Measurements from ENCODE around the gene DPP7.

The DPP7 gene

DNA sequence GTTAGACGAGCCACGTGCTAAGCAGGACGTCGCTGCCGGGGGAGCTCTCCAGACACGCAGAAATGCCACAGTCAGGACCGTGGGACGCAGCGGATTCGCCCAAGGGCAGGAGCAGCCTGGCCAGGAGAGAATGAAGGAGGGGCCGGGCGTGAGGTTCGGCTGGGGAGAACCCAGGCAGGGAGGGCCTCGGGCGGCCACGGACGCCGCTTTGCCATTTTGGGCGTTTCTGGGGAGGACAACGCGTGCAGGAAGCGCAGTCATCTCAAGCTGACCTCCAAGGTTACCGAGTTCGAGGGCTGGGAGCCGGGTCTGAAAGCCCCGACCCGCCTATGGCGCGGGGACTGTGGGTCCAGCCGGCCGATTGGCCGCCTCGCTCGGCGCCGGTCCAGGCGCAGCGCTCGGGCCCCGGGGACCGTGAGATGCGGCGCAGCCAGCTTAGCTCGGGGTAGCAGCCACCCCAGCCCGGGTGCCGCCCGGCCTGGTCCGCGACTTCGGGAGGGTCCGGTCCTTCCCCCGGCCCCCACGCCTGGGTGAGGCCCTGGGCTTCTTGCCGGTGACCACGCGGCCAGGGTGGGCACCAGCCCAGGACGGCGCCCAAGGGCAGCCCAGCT is 28.5 kb downstream of the DPP7 start:
- Histone ChIP-seq H3K9me3 (ENCODE audit: insufficient read depth, low read length) (no peaks in the 10 kb centered on the region), H4K20me1 (ENCODE audit: insufficient read depth, low read length) (peaks cover 11% of the 10 kb centered on the region; the same call in 1 of the 2 replicates), H3K27me3 (ENCODE audit: low read depth, low read length) (no peaks in the 10 kb centered on the region), H2AFZ (ENCODE audit: low read depth, low read length) (no peak overlapping the region), H3K36me3 (replicated peaks; ENCODE audit: low read depth, low read length) (peaks cover 26% of the 10 kb centered on the region), H3K4me2 (ENCODE audit: low read length) (peak overlapping the region; percentile 90), H3K9ac (ENCODE audit: low read length) (peak overlapping the region; percentile 90), H3K27ac (ENCODE audit: low read length) (peak overlapping the region; percentile 73), H3K4me3 (ENCODE audit: low read length) (peak overlapping the region; percentile 80), H3K79me2 (ENCODE audit: low read length) (peaks cover 14% of the 10 kb centered on the region), H3K4me1 (ENCODE audit: low read length) (peaks cover 45% of the 10 kb centered on the region)
- TF ChIP-seq, protein P1, sequence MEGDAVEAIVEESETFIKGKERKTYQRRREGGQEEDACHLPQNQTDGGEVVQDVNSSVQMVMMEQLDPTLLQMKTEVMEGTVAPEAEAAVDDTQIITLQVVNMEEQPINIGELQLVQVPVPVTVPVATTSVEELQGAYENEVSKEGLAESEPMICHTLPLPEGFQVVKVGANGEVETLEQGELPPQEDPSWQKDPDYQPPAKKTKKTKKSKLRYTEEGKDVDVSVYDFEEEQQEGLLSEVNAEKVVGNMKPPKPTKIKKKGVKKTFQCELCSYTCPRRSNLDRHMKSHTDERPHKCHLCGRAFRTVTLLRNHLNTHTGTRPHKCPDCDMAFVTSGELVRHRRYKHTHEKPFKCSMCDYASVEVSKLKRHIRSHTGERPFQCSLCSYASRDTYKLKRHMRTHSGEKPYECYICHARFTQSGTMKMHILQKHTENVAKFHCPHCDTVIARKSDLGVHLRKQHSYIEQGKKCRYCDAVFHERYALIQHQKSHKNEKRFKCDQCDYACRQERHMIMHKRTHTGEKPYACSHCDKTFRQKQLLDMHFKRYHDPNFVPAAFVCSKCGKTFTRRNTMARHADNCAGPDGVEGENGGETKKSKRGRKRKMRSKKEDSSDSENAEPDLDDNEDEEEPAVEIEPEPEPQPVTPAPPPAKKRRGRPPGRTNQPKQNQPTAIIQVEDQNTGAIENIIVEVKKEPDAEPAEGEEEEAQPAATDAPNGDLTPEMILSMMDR (IDR thresholded peaks at IDR 0.05; ENCODE audit: low read depth, low read length), result no peak
- TF ChIP-seq EZH2phosphoT487 (IDR thresholded peaks at IDR 0.05; ENCODE audit: low read depth), result no peak

GRCh38 chr9:137084526-137084925 is 30.0 kb downstream of the DPP7 start:
- Histone ChIP-seq H3K27ac (ENCODE audit: low read length) (peak overlapping the region; percentile 82), H4K20me1 (ENCODE audit: insufficient read depth, low read length) (peaks cover 16% of the 10 kb centered on the region; the same call in 1 of the 2 replicates)

DNA sequence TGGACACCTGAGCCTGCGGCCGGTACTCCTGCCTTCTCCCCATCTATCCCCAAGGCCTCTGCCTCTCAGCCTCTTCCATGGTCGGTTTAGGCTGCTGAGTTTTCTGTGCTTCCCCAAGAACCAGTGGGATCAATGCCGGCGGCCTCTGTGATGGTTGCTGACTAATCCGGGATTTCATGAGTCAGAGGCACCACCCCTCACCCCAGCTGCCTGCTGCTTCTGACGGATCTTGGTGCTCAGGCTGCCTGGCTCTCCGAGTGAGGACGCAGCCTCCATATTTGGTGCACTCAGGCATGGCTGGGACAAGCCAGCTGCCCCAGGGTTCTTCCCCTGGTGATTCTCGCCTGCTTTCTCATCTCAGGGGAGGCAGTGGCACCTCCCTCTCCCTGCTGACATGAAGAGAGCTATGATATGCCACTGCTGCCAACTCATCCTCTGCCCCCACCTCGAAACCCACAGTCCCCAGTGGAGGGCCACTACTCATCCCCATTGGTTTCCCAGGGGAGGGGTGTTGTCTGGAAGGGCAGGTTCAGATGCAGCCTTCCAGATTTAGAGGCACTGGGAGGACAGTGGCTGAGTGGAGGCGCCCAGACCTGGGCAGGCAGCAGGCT is 31.0 kb downstream of the DPP7 start:
- Histone ChIP-seq H3K4me3 (ENCODE audit: low read length) (peak overlapping the region; percentile 14; the same call in 1 of the 2 replicates), H3K9me3 (ENCODE audit: insufficient read depth, low read length) (no peaks in the 10 kb centered on the region), H3K27ac (ENCODE audit: low read length) (peak overlapping the region; percentile 82), H3K27me3 (ENCODE audit: low read depth, low read length) (no peaks in the 10 kb centered on the region), H3K79me2 (ENCODE audit: low read length) (peaks cover 18% of the 10 kb centered on the region), H3K9ac (ENCODE audit: low read length) (peak overlapping the region; percentile 29; the same call in 1 of the 2 replicates), H3K4me2 (ENCODE audit: low read length) (peak overlapping the region; percentile 57), H4K20me1 (ENCODE audit: insufficient read depth, low read length) (peaks cover 26% of the 10 kb centered on the region), H3K36me3 (replicated peaks; ENCODE audit: low read depth, low read length) (peaks cover 41% of the 10 kb centered on the region), H3K4me1 (ENCODE audit: low read length) (peaks cover 42% of the 10 kb centered on the region), H2AFZ (ENCODE audit: low read depth, low read length) (no peak overlapping the region)
- TF ChIP-seq EZH2phosphoT487 (IDR thresholded peaks at IDR 0.05; ENCODE audit: low read depth), result no peak
- TF ChIP-seq, protein P1 (IDR thresholded peaks at IDR 0.05; ENCODE audit: low read depth, low read length), result no peak

More at GRCh38 chr9:137084526-137084925, 30.0 kb downstream of the DPP7 start:
- TF ChIP-seq, protein P1 (IDR thresholded peaks at IDR 0.05; ENCODE audit: low read depth, low read length), result no peak
- TF ChIP-seq EZH2phosphoT487 (IDR thresholded peaks at IDR 0.05; ENCODE audit: low read depth), result no peak
- H3K9ac ChIP-seq (ENCODE audit: low read length), result no peak overlapping the region
- H3K36me3 ChIP-seq (replicated peaks; ENCODE audit: low read depth, low read length), result peaks cover 36% of the 10 kb centered on the region
- H3K27me3 ChIP-seq (ENCODE audit: low read depth, low read length), result no peaks in the 10 kb centered on the region
- H3K79me2 ChIP-seq (ENCODE audit: low read length), result peaks cover 14% of the 10 kb centered on the region
- no peaks in the 10 kb centered on the region for H3K9me3 ChIP-seq (ENCODE audit: insufficient read depth, low read length)
- H2AFZ ChIP-seq (ENCODE audit: low read depth, low read length), result no peak overlapping the region
- peak overlapping the region; percentile 57; the same call in 1 of the 2 replicates for H3K4me2 ChIP-seq (ENCODE audit: low read length)
- H3K4me1 ChIP-seq (ENCODE audit: low read length), result peaks cover 45% of the 10 kb centered on the region
- no peak overlapping the region for H3K4me3 ChIP-seq (ENCODE audit: low read length)

GRCh38 chr9:137082925-137083290 is 31.6 kb downstream of the DPP7 start:
- H3K4me2 ChIP-seq (ENCODE audit: low read length), result peak overlapping the region; percentile 57
- H3K9ac ChIP-seq (ENCODE audit: low read length), result no peak overlapping the region
- peaks cover 42% of the 10 kb centered on the region for H3K4me1 ChIP-seq (ENCODE audit: low read length)
- H4K20me1 ChIP-seq (ENCODE audit: insufficient read depth, low read length), result peaks cover 30% of the 10 kb centered on the region
- H3K4me3 ChIP-seq (ENCODE audit: low read length), result no peak overlapping the region
- H3K9me3 ChIP-seq (ENCODE audit: insufficient read depth, low read length), result no peaks in the 10 kb centered on the region
- H2AFZ ChIP-seq (ENCODE audit: low read depth, low read length), result no peak overlapping the region
- H3K79me2 ChIP-seq (ENCODE audit: low read length), result peaks cover 23% of the 10 kb centered on the region
- peak overlapping the region; percentile 82 for H3K27ac ChIP-seq (ENCODE audit: low read length)
- H3K27me3 ChIP-seq (ENCODE audit: low read depth, low read length), result no peaks in the 10 kb centered on the region
- no peak for TF ChIP-seq EZH2phosphoT487 (IDR thresholded peaks at IDR 0.05; ENCODE audit: low read depth)
- TF ChIP-seq, protein P1 (IDR thresholded peaks at IDR 0.05; ENCODE audit: low read depth, low read length), result no peak
- H3K36me3 ChIP-seq (replicated peaks; ENCODE audit: low read depth, low read length), result peaks cover 44% of the 10 kb centered on the region
